Esophagus muscularis mucosa (tissue), 4 donors: ENCODE results near the gene SH2D3C. TPM values are rescaled to one million over a fixed set of nuclear protein-coding genes. Genes with fewer than 3 reads are reported as not detected.

Experiments
- DNase-seq: peaks from one replicate; pipeline ENCODE4 v3.0.0-alpha.2; 2017; ENCODE audit errors: extremely low spot score
- H3K27ac ChIP-seq, 4 donors: fragments of 200-600 bp; sonication (generic); replicated peaks in 1 of 4; 1 replicate in 3 of 4; 2 replicates in 1 of 4; pipeline ENCODE4 v1.5.1; 2016 to 2019; ENCODE audit warnings: mild to moderate bottlenecking in 1 of 4
- H3K27me3 ChIP-seq, 4 donors: fragments of 200-600 bp; sonication (generic); one replicate each; pipeline versions ENCODE4 v1.5.1 to v1.6.0; 2016 to 2019
- H3K36me3 ChIP-seq, 4 donors: fragments of 200-600 bp; sonication (generic); one replicate each; pipeline ENCODE4 v1.5.1; 2016 to 2019
- H3K4me1 ChIP-seq, 4 donors: fragments of 200-600 bp; sonication (generic); one replicate each; pipeline ENCODE4 v1.5.1; 2016 to 2019
- H3K4me3 ChIP-seq, 4 donors: fragments of 200-600 bp; sonication (generic); 1 replicate in 2 of 4; 2 replicates in 2 of 4; pipeline ENCODE4 v1.5.1; 2016 to 2019; ENCODE audit warnings: mild to moderate bottlenecking in 4 of 4, moderate library complexity in 1 of 4
- H3K9me3 ChIP-seq, 4 donors: fragments of 200-600 bp; sonication (generic); 1 replicate in 3 of 4; 2 replicates in 1 of 4; pipeline ENCODE4 v1.5.1; 2016 to 2019
- CTCF ChIP-seq, 3 experiments: fragments of 200-600 bp in 2 of 3; fragments of 450-650 bp in 1 of 3; sonication (generic) in 2 of 3; IDR thresholded peaks; one replicate each; pipeline ENCODE4 v1.5.1; 2017 to 2019; ENCODE audit warnings: antibody characterized with exemption in 3 of 3, mild to moderate bottlenecking in 2 of 3, moderate library complexity in 1 of 3
- EP300 ChIP-seq: sonication (generic); formaldehyde crosslinking; IDR thresholded peaks from one replicate; pipeline ENCODE4 v1.6.1; 2017; ENCODE audit warnings: antibody characterized with exemption
- POLR2A ChIP-seq: fragments of 450-650 bp; IDR thresholded peaks from one replicate; pipeline ENCODE4 v1.6.1; 2017; ENCODE audit warnings: antibody characterized with exemption, moderate library complexity, mild to moderate bottlenecking, low read depth
- POLR2AphosphoS5 ChIP-seq, 2 donors: sonication (generic); formaldehyde crosslinking; IDR thresholded peaks; one replicate each; pipeline ENCODE4 v1.6.1; 2017; ENCODE audit warnings: antibody characterized with exemption in 2 of 2
- WGBS: methylation state at CpG from one replicate; pipeline ENCODE4 v1.1.5; 2018; 5-methylcytosine and 5-hydroxymethylcytosine counted together
- intact Hi-C: fragments of 100-400 bp; cut with DNase I; formaldehyde crosslinking; loops from one replicate; pipeline ENCODE4 v1.15.1; 2023
- total RNA-seq, 4 donors: library from RNA; depleted of rRNA; stranded (reverse); fragments of >200 nt; gene quantifications; one replicate each; pipeline versions ENCODE4 v1.1.0 to v1.2.1, GENCODE V29; 2016

The SH2D3C gene
- total RNA-seq, 4 donors from 2014 or later: 5.0 to 18.1 (median 14.3) TPM

GRCh38 chr9:127689329-127690000 is 89.0 kb downstream of the SH2D3C start:
- Histone ChIP-seq H3K9me3 (no peaks in the 10 kb centered on the region), H3K27ac (no peak overlapping the region), H3K4me3 (no peak overlapping the region), H3K36me3 (peaks cover 17 to 97% (median 61%) of the 10 kb centered on the region in 4 donors), H3K27me3 (no peaks in the 10 kb centered on the region), H3K4me1 (no peaks in the 10 kb centered on the region)
- intact Hi-C loops: no loop called here
- DNase-seq: no peak
- WGBS: 90% methylated on average over 13 of the region's 13 CpGs
- TF ChIP-seq POLR2A (no peak), EP300 (no peak), CTCF (IDR thresholded peaks at IDR 0.05) (no peak), POLR2AphosphoS5 (IDR thresholded peaks at IDR 0.05) (no peak)

Other genes with a start within 250 kb of the SH2D3C start
- 10 to 100 TPM; 17.2 to 34.0 (median 19.8) TPM for gene STXBP1, start 166.4 kb downstream of the SH2D3C start, total RNA-seq
- under 1 TPM in 2 of 4 donors, not detected in 2; 0.26 to 0.42 TPM for gene CFAP157, start 71.7 kb downstream of the SH2D3C start, total RNA-seq
- gene PTRH1, start 63.0 kb downstream of the SH2D3C start, total RNA-seq: 10 to 100 TPM; 16.8 to 23.5 (median 20.5) TPM
- gene TTC16, start 62.6 kb downstream of the SH2D3C start, total RNA-seq: under 1 TPM in 3 of 4 donors, not detected in 1; under 0.01 to 0.17 (median 0.11) TPM
- 1 to 10 TPM; 5.4 to 9.2 (median 7.0) TPM for gene TOR2A, start 43.4 kb downstream of the SH2D3C start, total RNA-seq
- gene CDK9, start 7.4 kb upstream of the SH2D3C start, total RNA-seq: 10 to 100 TPM; 54.4 to 79.6 (median 71.7) TPM
- gene FPGS, start 24.2 kb upstream of the SH2D3C start, total RNA-seq: 10 to 100 TPM; 36.1 to 56.3 (median 50.1) TPM
- gene ENG, start 76.0 kb upstream of the SH2D3C start, total RNA-seq: 10 to 100 TPM; 36.5 to 91.2 (median 78.3) TPM
- 10 to 100 TPM; 37.4 to 75.0 (median 56.0) TPM for gene AK1, start 99.0 kb upstream of the SH2D3C start, total RNA-seq
- 100 to 1,000 TPM in 3 of 4 donors, 10 to 100 TPM in 1; 95.9 to 169 (median 125) TPM for gene ST6GALNAC6, start 120.9 kb upstream of the SH2D3C start, total RNA-seq
- 10 to 100 TPM; 20.3 to 44.8 (median 35.9) TPM for gene ST6GALNAC4, start 138.4 kb upstream of the SH2D3C start, total RNA-seq
- 1 to 10 TPM; 1.3 to 2.8 (median 2.2) TPM for gene PIP5KL1, start 152.1 kb upstream of the SH2D3C start, total RNA-seq
- gene DPM2, start 159.2 kb upstream of the SH2D3C start, total RNA-seq: 10 to 100 TPM in 1 of 4 donors, 1 to 10 TPM in 3; 6.6 to 13.3 (median 8.5) TPM
- 10 to 100 TPM; 12.4 to 29.5 (median 20.0) TPM for gene EEIG1, start 202.3 kb upstream of the SH2D3C start, total RNA-seq